HG02981 (cell line): ENCODE results near the gene NPBWR2.
"Not testable (repeated sequence)": the region's sequence is repeated elsewhere in the genome, so short reads cannot be mapped to it uniquely, and the experiment has no call there.

Experiments
- ATAC-seq: cut with Tn5 transposase; IDR thresholded peaks from one replicate; pipeline ENCODE4 v1.9.1; 2021; ENCODE audit warnings: mild to moderate bottlenecking, moderate library complexity; ENCODE audit not compliant: unreplicated experiment

The NPBWR2 gene

DNA sequence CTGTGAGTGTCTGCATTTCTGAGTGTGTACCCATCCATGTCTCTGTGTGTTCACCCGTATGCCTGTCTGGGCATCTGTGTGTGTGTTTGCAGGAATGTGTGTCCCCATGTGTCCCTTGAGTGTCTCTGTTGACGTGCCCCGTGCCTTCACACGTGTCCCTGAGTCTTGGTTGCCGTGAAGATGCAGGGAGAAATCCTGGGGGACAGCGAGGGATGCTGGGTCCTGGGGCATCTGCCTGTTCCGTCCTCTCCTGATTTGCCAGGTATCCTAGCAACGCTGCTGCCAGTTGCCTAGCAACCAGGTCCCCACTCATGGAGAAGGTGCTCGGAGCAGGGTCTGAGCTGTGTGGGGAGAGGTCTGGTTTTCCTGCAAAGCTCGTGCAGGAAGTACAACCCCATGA is 17.2 kb downstream of the NPBWR2 start:
- ATAC-seq, result no peak

DNA sequence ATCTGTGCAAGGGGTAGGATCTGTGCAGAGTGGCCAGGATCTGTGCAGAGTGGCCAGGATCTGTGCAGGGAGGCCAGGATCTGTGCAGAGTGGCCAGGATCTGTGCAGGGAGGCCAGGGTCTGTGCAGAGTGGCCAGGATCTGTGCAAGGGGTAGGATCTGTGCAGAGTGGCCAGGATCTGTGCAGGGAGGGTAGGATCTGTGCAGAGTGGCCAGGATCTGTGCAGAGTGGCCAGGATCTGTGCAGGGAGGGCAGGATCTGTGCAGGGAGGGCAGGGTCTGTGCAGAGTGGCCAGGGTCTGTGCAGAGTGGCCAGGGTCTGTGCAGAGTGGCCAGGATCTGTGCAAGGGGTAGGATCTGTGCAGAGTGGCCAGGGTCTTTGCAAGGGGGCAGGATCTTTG is 18.8 kb downstream of the NPBWR2 start:
- not testable (repeated sequence) for ATAC-seq

DNA sequence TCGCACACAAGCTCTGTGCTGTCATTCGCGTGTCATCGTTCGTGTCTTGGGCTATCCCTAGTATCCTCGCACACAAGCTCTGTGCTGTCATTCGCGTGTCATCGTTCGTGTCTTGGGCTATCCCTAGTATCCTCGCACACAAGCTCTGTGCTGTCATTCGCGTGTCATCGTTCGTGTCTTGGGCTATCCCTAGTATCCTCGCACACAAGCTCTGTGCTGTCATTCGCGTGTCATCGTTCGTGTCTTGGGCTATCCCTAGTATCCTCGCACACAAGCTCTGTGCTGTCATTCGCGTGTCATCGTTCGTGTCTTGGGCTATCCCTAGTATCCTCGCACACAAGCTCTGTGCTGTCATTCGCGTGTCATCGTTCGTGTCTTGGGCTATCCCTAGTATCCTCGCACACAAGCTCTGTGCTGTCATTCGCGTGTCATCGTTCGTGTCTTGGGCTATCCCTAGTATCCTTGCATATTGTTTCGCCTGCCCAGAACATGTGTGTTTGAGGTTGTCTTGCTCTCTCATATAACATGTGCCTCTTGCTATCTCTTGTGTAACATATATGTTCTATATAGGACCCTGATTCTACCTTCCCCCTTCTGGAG is 20.0 kb downstream of the NPBWR2 start:
- not testable (repeated sequence) for ATAC-seq

DNA sequence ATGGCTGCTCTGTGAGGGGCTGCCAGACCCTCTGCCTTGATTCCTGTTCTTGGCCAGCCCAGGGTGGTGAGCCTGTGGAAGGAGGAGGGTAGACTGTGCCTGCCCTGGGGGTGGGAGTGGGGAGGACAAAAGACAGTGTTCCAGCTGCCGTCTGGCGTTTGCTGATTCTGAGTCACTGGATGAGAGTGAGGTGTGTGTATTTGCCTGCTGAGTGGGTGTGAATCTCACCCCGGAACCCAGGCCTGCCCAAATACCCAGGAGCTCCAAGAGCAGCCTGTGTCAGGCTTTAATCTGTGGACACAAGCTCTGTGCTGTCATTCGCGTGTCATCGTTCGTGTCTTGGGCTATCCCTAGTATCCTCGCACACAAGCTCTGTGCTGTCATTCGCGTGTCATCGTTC is 20.6 kb downstream of the NPBWR2 start:
- no peak for ATAC-seq

DNA sequence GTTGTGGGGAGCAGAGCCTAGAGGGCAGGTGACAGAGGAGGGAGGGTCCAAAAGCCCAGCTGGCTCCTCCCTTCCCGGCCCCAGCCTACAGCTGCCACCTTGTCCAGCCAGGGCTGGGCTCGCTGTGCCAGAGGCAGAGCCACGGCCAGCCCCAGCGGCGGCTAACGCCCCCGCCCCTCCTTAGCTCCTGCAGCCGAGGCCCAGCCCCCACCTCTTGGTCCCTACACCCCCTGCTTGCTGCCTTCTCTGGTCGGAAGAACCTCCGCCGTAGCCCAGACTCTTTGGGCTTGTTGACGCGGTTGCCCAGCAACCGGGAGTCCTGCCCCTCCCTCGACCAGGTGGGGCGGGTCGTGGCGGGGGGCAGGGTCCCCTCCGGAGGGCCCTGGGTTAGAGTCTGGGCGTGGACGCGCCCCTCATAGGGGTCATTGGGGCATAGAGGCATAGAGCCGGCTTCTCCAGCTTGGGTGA is 22.6 kb downstream of the NPBWR2 start:
- ATAC-seq, result no peak

DNA sequence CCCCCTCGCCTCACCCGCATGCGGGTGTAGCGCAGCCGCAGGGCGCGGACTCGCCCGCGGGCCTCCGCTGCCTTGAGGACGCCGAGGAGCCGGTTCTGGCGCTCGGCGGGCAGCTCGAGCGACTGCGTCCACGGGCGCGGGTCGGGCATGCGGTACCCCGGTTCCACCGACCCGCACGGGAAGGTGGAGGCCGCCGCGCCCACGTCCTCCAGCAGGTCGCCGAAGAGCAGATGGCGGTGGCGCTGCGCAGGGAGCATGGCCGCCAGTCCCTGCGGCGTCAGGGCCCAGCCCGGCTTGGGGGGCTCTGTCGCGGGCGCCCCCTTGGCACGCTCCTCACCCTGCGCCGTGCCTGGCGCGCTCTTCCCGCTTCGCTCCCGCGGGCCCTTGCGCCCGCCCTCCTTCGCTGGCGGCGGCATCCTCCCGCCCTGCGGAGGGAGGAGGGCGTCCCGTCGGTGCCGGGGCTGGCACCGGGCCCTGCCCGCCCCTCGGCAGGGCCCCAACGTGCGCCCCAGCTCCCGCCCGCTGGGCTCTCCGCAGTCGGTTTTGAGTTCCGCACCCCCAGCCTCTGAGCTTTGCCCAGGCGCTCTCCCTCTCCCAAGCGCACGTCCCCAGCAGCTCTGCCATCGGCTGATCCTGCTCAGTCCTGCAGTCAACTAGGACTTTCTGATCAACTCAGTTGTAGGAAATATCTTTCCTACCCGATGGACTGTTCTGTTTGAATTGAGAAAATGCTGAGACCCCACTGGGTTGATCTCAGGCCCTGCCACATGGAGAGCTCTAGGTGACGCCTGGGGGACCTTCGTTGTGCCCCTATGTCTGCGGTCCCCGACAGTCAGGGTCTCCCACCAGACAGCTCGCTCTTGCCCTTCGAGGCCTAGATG is 23.3 kb downstream of the NPBWR2 start, which contains the start of gene LKAAEAR1:
Gene LKAAEAR1 (minus strand): TSS at position 595 of the 881 bp plus-strand sequence. CDS start 179 bp downstream, at position 416.
- ATAC-seq, result no peak

DNA sequence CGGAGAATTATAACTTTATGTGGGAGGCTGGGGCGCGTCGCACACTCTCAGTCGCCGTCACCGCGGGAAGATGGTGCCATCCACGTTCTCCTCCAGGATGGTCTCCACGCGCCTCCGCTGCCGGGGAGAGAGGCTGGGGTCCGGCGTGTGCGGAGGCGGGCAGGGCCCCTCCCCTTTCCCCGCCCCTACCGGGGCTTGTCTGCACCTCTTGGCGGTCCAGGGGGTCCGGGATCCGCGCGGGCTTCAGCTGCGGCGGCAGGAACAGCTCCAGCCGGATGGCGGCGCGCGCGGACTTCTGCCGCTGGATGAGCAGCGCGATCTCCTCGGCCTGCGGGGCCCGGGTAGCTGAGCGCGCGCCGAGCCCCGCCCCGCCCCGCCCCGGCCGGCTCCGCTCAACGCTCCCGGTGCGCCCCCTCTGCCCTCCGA is 24.0 kb downstream of the NPBWR2 start:
- no peak for ATAC-seq

DNA sequence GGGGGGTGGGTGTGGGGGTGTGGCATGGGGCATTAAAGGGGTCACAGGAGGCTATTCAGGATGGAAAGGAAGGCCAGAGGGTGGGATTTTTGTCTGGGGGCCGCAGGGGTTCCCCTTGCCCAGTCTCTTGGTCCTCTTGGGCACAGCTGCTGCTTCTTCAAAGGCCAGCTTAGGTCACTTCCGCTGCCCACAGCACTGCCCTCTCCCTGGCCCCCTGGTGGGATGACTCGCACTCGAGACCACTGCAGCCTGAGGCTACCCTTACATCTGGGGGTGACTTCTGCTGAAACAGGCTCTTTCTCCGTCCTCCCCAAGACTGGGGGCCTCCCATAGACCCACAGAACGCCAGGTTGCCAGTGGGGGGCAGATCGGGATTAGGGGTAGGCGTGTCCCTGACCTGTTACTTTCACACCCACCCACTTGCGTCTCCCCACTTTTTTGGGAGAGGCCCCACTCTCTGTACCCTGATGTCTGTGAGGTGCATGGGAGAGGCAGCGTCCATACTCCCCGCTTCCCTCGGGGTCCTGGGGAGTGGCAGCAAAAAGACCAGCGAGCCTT is 24.5 kb downstream of the NPBWR2 start:
- no peak for ATAC-seq

DNA sequence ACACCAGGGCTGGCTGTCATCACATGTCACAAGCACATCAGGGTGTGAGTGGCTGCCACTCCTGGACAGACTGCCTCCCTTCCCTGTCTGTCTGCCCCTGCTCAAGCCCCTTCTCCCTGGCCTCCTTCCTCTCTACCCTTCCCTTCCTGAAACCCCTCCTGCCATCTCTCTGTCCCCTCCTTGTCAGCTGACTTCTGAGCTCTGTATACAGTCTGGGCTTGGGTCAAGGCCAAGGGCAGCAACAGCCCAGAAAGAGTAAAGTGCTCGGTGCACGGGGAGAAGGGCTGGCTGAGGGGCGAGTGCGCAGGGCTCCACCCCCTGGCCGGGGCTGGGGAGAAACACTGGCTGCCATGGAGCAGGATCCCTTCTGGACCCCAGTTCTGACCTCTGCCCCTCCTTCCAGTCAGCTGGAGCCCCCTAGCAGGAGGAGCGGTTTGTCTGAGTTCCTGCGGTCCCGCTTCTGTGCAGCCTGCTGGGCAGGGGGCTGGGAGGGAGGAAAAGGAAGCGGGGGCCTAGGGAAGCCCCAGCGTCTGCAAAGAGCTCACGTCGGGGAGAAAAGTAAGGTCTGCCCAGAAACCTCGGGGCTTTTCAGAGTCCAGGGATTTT is 25.1 kb downstream of the NPBWR2 start:
- no peak for ATAC-seq

DNA sequence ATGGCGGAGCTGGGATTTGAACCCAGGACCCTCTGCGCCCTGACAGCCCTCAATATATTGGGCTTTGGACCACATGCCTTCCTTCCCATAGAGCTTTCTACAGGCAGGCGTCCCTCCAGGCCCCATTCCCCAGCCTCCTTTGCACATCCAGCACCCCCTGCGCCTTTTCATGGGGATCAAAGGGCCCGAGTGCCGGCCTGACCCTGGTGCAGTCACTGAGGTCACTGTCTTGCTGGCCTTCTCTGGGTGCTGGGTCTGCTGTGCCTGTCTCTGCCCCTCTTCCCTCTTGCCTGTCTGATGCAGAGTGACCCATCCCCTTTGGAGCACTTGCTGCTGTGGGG is 25.8 kb downstream of the NPBWR2 start:
- ATAC-seq, result no peak

DNA sequence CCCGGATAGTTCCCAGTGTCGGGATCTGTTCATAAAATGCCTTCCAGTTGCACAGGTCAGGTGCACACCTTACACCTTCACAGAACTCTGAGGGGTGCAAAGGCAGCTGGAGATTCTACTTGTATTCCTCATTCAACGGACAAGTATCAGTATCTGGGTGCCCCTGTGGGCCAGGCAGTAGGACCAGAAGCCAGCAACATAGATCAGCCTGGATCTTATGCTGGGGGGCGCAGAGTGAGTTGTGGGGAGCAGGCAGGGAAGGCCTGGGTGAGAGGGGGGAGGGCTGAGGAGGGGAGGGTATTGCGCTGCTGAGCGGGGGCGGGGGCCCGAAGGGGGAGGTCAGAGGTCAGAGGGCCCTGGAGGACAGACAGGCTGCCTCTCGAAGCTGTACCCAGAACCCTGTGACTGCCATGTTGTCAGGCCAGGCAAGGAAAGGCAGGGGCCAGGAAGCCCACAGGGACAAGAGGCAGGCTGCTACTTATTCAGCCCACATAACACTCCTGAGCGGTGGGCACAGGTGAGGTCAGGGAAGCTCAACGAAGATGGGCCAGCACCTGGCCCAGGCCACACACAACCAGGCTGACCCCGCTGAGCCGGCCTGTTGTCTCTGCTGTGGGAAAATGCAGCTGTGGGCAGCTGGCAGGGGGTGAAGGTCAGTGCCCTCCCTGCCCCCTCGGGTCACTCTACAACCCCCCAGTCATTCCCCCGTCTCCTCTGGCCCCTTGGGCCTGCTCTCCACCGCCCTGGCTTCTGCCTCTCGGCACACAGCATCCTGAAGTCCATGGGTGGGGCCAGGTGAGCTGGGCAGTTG is 26.3 kb downstream of the NPBWR2 start:
- ATAC-seq, result no peak

DNA sequence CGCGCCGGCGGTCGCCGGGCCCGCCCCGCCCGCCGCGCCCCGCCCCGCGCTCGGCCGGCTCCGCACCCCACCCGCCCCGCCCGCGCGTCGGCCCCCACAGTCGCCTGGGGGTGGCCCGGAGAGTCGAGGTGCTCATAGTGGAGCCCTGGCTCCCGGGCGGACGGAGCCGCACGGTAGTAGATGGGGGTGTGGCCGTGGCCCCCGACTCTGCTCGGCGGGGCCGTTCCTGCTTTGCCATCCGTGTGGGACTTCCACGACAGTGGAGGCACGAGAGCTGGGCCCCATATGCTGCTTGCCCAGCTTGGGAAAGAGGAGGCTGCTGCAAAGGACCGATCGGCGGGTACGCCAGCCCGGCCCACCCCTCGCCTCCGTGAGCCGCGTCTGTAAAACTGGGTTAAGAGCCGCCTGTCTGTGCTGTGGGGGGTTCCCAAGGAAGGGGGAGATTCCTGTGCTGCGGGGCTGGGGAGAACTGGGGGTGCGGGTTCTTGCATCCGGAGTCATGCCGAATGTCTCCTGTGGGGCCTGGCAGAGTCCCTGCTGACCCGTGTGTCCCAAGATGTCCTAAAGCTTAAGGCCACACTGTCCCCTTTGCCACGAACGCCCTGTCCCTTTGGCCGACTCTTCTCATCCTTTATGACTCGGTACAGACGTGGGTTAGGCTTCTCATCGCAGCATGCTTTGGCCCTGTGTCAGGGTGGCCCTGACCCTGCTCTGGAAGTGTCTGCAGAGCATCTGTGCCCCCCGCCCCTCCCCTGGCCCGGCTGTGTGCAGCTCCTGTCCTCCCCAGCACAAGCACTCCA is 27.2 kb downstream of the NPBWR2 start, which contains the start of gene OPRL1:
Gene OPRL1 (plus strand): TSS at position 70 of the 800 bp plus-strand sequence. CDS start 12,639 bp downstream, outside the sequence.
- no peak for ATAC-seq

DNA sequence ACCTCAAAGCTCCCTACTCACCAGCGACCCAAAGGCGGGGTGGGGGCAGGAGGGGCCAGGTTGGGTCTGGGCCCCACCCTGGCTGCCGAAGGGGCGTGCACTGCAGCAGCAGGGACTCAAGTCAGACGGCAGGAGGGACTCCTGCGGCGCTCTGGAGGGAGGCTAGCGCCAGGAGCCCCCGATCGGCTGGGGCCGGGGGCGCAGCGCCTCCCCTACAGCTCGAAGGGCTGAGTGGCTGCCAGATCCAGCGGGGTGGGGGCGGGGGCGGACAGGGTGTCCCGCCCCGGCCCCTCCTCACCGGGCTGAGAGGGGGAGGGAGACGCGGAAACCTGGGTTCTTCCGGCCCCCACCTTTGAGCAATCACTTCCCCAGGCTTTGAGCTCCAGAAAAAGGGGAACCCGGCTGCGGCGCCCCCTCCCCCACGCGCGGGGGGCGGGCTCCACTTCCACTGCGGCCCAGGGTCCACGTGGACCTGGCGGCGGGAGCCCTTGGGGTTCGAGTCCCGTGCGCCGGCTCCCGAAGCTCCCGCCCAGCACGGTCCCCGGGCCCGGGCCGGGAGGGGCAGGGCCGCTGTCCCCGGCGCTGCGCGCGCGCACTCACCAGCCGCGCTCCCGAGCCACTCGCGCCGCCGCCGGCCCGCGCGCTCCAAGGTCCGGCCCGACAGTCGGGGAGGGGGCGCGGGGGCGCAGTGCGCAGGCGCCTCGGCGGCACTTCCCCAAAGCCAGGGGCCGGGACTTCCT is 27.9 kb downstream of the NPBWR2 start, which contains the start of gene RGS19:
Gene RGS19 (minus strand): TSS at position 246 of the 740 bp plus-strand sequence. CDS start 2,632 bp downstream, outside the sequence.
- peak; percentile 40 for ATAC-seq

DNA sequence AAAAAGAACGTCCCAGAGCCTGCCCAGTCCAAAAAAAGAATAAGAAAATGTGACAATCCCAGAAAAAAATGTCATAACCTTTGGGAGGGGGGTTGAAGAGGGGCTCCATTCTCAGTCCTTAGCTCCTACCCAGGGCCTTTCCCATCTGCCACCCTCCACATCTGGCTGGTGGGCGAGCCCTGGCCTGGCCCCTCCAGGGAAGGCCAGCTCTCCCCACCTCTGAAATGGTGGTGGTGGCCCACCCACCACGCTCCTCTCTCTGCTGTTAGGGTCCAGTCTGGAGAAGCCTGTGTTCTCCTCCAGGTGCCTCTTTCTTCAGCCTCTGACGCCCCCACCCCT is 28.5 kb downstream of the NPBWR2 start:
- ATAC-seq, result no peak

DNA sequence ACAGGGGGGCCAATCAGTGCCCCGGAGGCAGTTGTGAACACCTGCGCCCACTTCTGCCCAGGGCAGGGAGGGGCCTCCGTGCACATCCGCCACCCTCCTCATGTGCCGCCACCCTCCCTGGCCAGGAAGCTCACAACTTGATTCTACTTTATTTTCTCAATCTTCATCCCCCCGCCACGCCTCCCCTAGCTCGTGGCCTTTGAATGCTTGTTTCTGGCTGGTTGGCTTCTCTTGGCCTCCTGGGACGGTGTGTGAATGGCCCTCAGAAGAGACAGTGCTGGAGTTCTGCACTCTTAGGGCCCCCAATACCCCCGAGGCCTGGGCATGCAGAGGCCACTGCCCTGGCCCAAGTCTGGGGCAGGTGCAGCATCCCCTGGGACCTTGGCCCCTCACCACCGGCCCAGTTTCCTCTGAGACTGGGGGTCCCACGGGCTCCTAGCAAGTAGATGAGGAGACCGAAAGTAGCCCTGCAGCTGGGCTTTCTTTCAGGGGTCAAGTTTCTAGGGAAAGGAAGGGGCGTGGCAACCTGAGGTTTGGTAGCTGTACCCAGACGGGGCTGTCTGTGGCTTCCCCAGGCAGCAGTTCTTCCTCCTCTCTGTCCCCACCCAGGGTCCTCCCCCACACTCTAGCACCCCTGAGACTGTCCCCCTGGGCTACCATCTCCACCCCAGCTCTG is 29.4 kb downstream of the NPBWR2 start:
- ATAC-seq, result no peak

DNA sequence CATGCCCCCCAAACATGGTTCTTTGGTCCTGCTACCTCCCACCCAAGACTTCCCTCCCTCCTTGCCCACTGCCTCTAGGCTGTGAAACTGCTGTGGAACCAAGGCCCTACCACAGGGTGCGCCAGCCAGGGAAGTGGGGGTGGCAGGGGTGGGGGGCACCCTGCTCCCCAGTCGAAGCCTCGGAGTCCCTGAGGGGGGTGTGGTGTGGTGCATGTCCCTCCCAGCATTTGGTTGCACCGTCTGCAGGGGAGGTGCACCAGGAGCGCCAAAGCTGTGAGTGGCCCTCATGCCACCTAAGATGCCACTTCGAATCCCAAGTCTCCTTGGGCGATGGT is 29.9 kb downstream of the NPBWR2 start:
- ATAC-seq, result no peak

DNA sequence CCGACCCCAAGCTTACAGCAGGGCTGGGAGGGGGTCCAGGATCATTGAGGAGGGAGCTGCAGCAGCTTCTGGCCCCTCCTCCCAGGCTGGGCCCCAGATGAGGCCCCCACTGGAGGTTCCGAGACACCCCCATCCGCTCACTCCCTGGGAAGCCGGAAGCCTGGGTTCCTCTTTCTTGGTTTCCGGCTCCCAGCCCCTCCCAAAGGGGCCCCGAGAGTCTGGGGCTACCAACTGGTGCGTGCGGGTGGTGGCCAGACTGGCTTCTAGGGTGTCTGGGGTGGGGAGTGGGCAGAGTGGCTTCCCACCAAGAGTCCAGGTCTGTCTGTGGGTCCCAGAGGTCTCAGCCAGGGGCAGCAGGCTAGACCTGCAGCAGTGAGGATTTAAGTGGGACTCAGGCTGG is 30.3 kb downstream of the NPBWR2 start:
- no peak for ATAC-seq
